Muscle of back (tissue), 11 donors: ENCODE results near the gene HDDC3. TPM values are rescaled to one million over a fixed set of nuclear protein-coding genes. Genes with fewer than 3 reads are reported as not detected.
A peak's percentile ranks its signal among the peaks of the same experiment; 100 is the strongest.

ENCODE experiments used
- DNase-seq, 3 donors: peaks; one replicate each; pipeline versions ENCODE4 v3.0.0 to v3.0.0-alpha.2; 2013
- polyA plus RNA-seq, 10 donors: library from polyadenylated mRNA; unstranded; fragments of 120-200 nt; gene quantifications; one replicate each; pipeline ENCODE4 v1.2.1, GENCODE V29; 2013; ENCODE audit not compliant: insufficient read length in 10 of 10

HDDC3 gene
- polyA plus RNA-seq, 10 donors, result 8.2 to 13.7 (median 9.9) TPM

- DNase-seq, result peak; percentile 95 to 98 (median 96)
Measured at GRCh38 chr15:90954712-90955623, 22.6 kb upstream of the HDDC3 start, which contains the start of gene RCCD1. RCCD1 (plus strand) TSS chr15:90954884; CDS start chr15:90956735, 1,851 bp downstream.

- no peak for DNase-seq
Measured at GRCh38 chr15:90953947-90954711, 21.8 kb upstream of the HDDC3 start.

- no peak for DNase-seq
Measured at GRCh38 chr15:90952901-90953677, 20.7 kb upstream of the HDDC3 start.

GRCh38 chr15:90950676-90951075 is 18.3 kb upstream of the HDDC3 start:
- DNase-seq, result no peak

GRCh38 chr15:90949979-90950675 is 17.8 kb upstream of the HDDC3 start:
- no peak for DNase-seq

GRCh38 chr15:90948506-90948905 is 16.2 kb upstream of the HDDC3 start:
- DNase-seq, result no peak

GRCh38 chr15:90947577-90948357 is 15.4 kb upstream of the HDDC3 start:
- DNase-seq, result no peak

- DNase-seq, result no peak
Measured at GRCh38 chr15:90946941-90947576, 14.7 kb upstream of the HDDC3 start.

- no peak for DNase-seq
Measured at GRCh38 chr15:90946538-90946937, 14.2 kb upstream of the HDDC3 start.

- DNase-seq, result no peak
Measured at GRCh38 chr15:90945091-90945490, 12.7 kb upstream of the HDDC3 start.

GRCh38 chr15:90942354-90943120 is 10.2 kb upstream of the HDDC3 start:
- no peak for DNase-seq

- DNase-seq, result no peak
Measured at GRCh38 chr15:90941038-90941437, 8.7 kb upstream of the HDDC3 start.

- no peak for DNase-seq
Measured at GRCh38 chr15:90939756-90940155, 7.4 kb upstream of the HDDC3 start.

- DNase-seq, result no peak
Measured at GRCh38 chr15:90938261-90938660, 5.9 kb upstream of the HDDC3 start.

GRCh38 chr15:90936823-90937222 is 4.5 kb upstream of the HDDC3 start:
- DNase-seq, result no peak

GRCh38 chr15:90934949-90935751 is 2.8 kb upstream of the HDDC3 start, which contains the start of gene UNC45A:
UNC45A (plus strand) TSS chr15:90935285; CDS start chr15:90935325, 40 bp downstream.
- DNase-seq, result peak; percentile 88 to 97 (median 91)

- peak; percentile 68 to 91 (median 82) for DNase-seq
Measured at GRCh38 chr15:90934256-90934948, 2.1 kb upstream of the HDDC3 start.
